Peyer's patch (tissue), 4 donors: ENCODE data around the gene SLC25A2.

Experiments used
- CTCF ChIP-seq, 6 experiments: fragments of 450-650 bp in 4 of 6; fragments of 200-600 bp in 2 of 6; sonication (generic) in 1 of 6; IDR thresholded peaks; one replicate each; pipeline ENCODE4 v1.5.1; 2017 to 2019; ENCODE audit warnings: antibody characterized with exemption in 6 of 6, mild to moderate bottlenecking in 3 of 6, moderate library complexity in 1 of 6
- POLR2A ChIP-seq, 2 donors: fragments of 450-650 bp; IDR thresholded peaks; one replicate each; pipeline ENCODE4 v1.5.1; 2017; ENCODE audit warnings: antibody characterized with exemption in 2 of 2, mild to moderate bottlenecking in 2 of 2, moderate library complexity in 2 of 2

GRCh38 chr5:141261238-141261546 lies 42.7 kb downstream of the SLC25A2 start:
- TF ChIP-seq CTCF (IDR thresholded peaks at IDR 0.05) (no peak), POLR2A (IDR thresholded peaks at IDR 0.05) (no peak)
